Vagina (tissue), 2 donors: ENCODE measurements around the gene TPCN2. TPM values are rescaled to one million over a fixed set of nuclear protein-coding genes. Genes with fewer than 3 reads are reported as not detected.
"Not testable (repeated sequence)": the region's sequence is repeated elsewhere in the genome, so short reads cannot be mapped to it uniquely, and the experiment has no call there.

Experiments used
- DNase-seq, 2 donors: peaks; one replicate each; pipeline ENCODE4 v3.0.0-alpha.2; 2017; ENCODE audit errors: extremely low spot score in 2 of 2
- H3K27ac ChIP-seq: fragments of 200-600 bp; sonication (generic); one replicate; pipeline ENCODE4 v1.5.1; 2019
- H3K27me3 ChIP-seq: fragments of 200-600 bp; sonication (generic); one replicate; pipeline ENCODE4 v1.5.1; 2019
- H3K36me3 ChIP-seq, 2 donors: fragments of 200-600 bp; sonication (generic); one replicate each; pipeline ENCODE4 v1.5.1; 2017 to 2019
- H3K4me1 ChIP-seq: fragments of 200-600 bp; sonication (generic); one replicate; pipeline ENCODE4 v1.5.1; 2019
- H3K4me3 ChIP-seq, 2 donors: fragments of 200-600 bp; sonication (generic); 1 replicate in 1 of 2; 2 replicates in 1 of 2; pipeline ENCODE4 v1.5.1; 2016 to 2019
- H3K9me3 ChIP-seq: fragments of 200-600 bp; sonication (generic); one replicate; pipeline ENCODE4 v1.5.1; 2019
- CTCF ChIP-seq, 3 experiments: fragments of 450-650 bp in 2 of 3; fragments of 200-600 bp in 1 of 3; sonication (generic) in 1 of 3; IDR thresholded peaks; one replicate each; pipeline ENCODE4 v1.5.1; 2017 to 2019; ENCODE audit warnings: antibody characterized with exemption in 3 of 3, mild to moderate bottlenecking in 2 of 3, moderate library complexity in 2 of 3
- POLR2A ChIP-seq, 2 donors: fragments of 450-650 bp; IDR thresholded peaks; one replicate each; pipeline ENCODE4 v1.6.1; 2017; ENCODE audit warnings: antibody characterized with exemption in 2 of 2, mild to moderate bottlenecking in 2 of 2, moderate library complexity in 2 of 2
- POLR2AphosphoS5 ChIP-seq, 2 donors: sonication (generic); formaldehyde crosslinking; IDR thresholded peaks; one replicate each; pipeline ENCODE4 v1.9.0; 2017; ENCODE audit warnings: antibody characterized with exemption in 2 of 2, mild to moderate bottlenecking in 2 of 2, low read depth in 1 of 2; ENCODE audit not compliant: insufficient read depth in 1 of 2
- intact Hi-C: fragments of 100-400 bp; cut with DNase I; formaldehyde crosslinking; loops from one replicate; pipeline ENCODE4 v1.15.1; 2023
- total RNA-seq: library from RNA; depleted of rRNA; stranded (reverse); fragments of >200 nt; gene quantifications from one replicate; pipeline ENCODE4 v1.2.3, GENCODE V29; 2016

TPCN2 gene
- total RNA-seq, 1 donor from 2014 or later = 21.1 TPM

GRCh38 chr11:69130654-69131053 lies 81.9 kb downstream of the TPCN2 start:
- no peaks in the 10 kb centered on the region for H3K4me1 ChIP-seq
- H3K9me3 ChIP-seq = no peaks in the 10 kb centered on the region
- no peak overlapping the region for H3K4me3 ChIP-seq
- no peaks in the 10 kb centered on the region for H3K27me3 ChIP-seq
- TF ChIP-seq CTCF (IDR thresholded peaks at IDR 0.05) (no peak), POLR2AphosphoS5 (IDR thresholded peaks at IDR 0.05; ENCODE audit: insufficient read depth in 1 of 2, low read depth in 1 of 2) (no peak), POLR2A (IDR thresholded peaks at IDR 0.05) (no peak)
- DNase-seq = no peak
- no peaks in the 10 kb centered on the region for H3K36me3 ChIP-seq
- H3K27ac ChIP-seq = no peak overlapping the region
- intact Hi-C loops = no loop called here

GRCh38 chr11:69131121-69131566 lies 82.4 kb downstream of the TPCN2 start:
- Histone ChIP-seq H3K4me3 (no peak overlapping the region), H3K27me3 (no peaks in the 10 kb centered on the region), H3K9me3 (no peaks in the 10 kb centered on the region), H3K4me1 (no peaks in the 10 kb centered on the region), H3K36me3 (no peaks in the 10 kb centered on the region), H3K27ac (no peak overlapping the region)
- no peak for DNase-seq
- intact Hi-C loops = no loop called here
- peak in 1 of 2 donors; percentile 8 for TF ChIP-seq POLR2AphosphoS5 (IDR thresholded peaks at IDR 0.05; ENCODE audit: insufficient read depth in 1 of 2, low read depth in 1 of 2)
- TF ChIP-seq POLR2A (IDR thresholded peaks at IDR 0.05) = no peak
- TF ChIP-seq CTCF (IDR thresholded peaks at IDR 0.05) = no peak

GRCh38 chr11:69131644-69132300 lies 83.0 kb downstream of the TPCN2 start:
- Histone ChIP-seq H3K4me1 (no peaks in the 10 kb centered on the region), H3K9me3 (no peaks in the 10 kb centered on the region), H3K27me3 (no peaks in the 10 kb centered on the region), H3K27ac (no peak overlapping the region), H3K4me3 (no peak overlapping the region), H3K36me3 (no peaks in the 10 kb centered on the region)
- TF ChIP-seq POLR2A (IDR thresholded peaks at IDR 0.05) (no peak), POLR2AphosphoS5 (IDR thresholded peaks at IDR 0.05; ENCODE audit: insufficient read depth in 1 of 2, low read depth in 1 of 2) (peak; percentile 15 to 39), CTCF (IDR thresholded peaks at IDR 0.05) (peak; percentile 49 to 72 (median 50))
- DNase-seq = no peak
- intact Hi-C loops = no loop called here

GRCh38 chr11:69132301-69132670 lies 83.6 kb downstream of the TPCN2 start:
- Histone ChIP-seq H3K4me3 (no peak overlapping the region), H3K9me3 (no peaks in the 10 kb centered on the region), H3K27ac (no peak overlapping the region), H3K36me3 (no peaks in the 10 kb centered on the region), H3K27me3 (no peaks in the 10 kb centered on the region), H3K4me1 (no peaks in the 10 kb centered on the region)
- intact Hi-C loops = no loop called here
- no peak for TF ChIP-seq CTCF (IDR thresholded peaks at IDR 0.05)
- TF ChIP-seq POLR2AphosphoS5 (IDR thresholded peaks at IDR 0.05; ENCODE audit: insufficient read depth in 1 of 2, low read depth in 1 of 2) = no peak
- TF ChIP-seq POLR2A (IDR thresholded peaks at IDR 0.05) = no peak
- no peak for DNase-seq

- Histone ChIP-seq H3K9me3 (no peaks in the 10 kb centered on the region), H3K27ac (no peak overlapping the region), H3K27me3 (no peaks in the 10 kb centered on the region), H3K4me1 (no peaks in the 10 kb centered on the region), H3K36me3 (no peaks in the 10 kb centered on the region), H3K4me3 (no peak overlapping the region)
- TF ChIP-seq POLR2AphosphoS5 (IDR thresholded peaks at IDR 0.05; ENCODE audit: insufficient read depth in 1 of 2, low read depth in 1 of 2) (no peak), CTCF (IDR thresholded peaks at IDR 0.05) (no peak), POLR2A (IDR thresholded peaks at IDR 0.05) (no peak)
- intact Hi-C loops = no loop called here
- no peak for DNase-seq
These were observed 84.5 kb downstream of the TPCN2 start for GRCh38 chr11:69133251-69133650.

DNA sequence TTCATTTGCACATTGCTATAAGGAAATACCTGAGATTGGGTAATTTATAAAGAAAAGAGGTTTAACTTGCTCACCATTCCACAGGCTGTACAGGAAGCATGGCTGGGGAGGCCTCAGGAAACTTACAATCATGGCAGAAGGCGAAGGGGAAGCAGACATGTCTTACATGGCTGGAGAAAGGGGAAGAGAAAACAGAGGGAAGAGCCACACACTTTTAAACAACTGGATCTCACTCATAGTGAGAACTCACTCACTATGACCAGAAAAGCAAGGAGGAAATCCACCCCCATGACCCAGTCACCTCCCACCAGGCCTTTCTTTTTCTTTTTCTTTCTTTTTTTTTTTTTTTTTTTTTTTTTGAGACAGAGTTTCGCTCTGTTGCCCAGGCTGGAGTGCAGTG lies 85.5 kb downstream of the TPCN2 start:
- DNase-seq, H3K27ac ChIP-seq, H3K9me3 ChIP-seq, H3K4me1 ChIP-seq, intact Hi-C loops, H3K36me3 ChIP-seq, H3K4me3 ChIP-seq, H3K27me3 ChIP-seq: not testable (repeated sequence)
